GM12878 (cell line): ENCODE data around the gene CALR. TPM values are rescaled to one million over a fixed set of nuclear protein-coding genes. Genes with fewer than 3 reads are reported as not detected.
A peak's percentile ranks its signal among the peaks of the same experiment; 100 is the strongest.

Experiments
- E4F1 ChIP-seq: fragments of 450-650 bp; IDR thresholded peaks from 2 replicates; pipeline ENCODE4 v1.6.1; 2018; ENCODE audit warnings: borderline replicate concordance, mild to moderate bottlenecking; ENCODE audit not compliant: partially characterized antibody
- EGR1 ChIP-seq, 2 experiments: IDR thresholded peaks; 1 replicate in 1 of 2; 2 replicates in 1 of 2; pipeline ENCODE4 v1.6.1; 2011 to 2012; ENCODE audit warnings: low read depth in 2 of 2, low read length in 2 of 2, borderline replicate concordance in 1 of 2, mild to moderate bottlenecking in 1 of 2, moderate library complexity in 1 of 2
- MEF2B ChIP-seq: fragments of 450-650 bp; IDR thresholded peaks from 2 replicates; pipeline ENCODE4 v1.6.1; 2018; ENCODE audit warnings: mild to moderate bottlenecking, moderate library complexity; ENCODE audit not compliant: partially characterized antibody, poor library complexity, severe bottlenecking
- MYB ChIP-seq: fragments of 150-350 bp; IDR thresholded peaks from 2 replicates; pipeline ENCODE4 v1.6.1; 2014; ENCODE audit warnings: mild to moderate bottlenecking, low read depth, low read length, borderline replicate concordance
- NBN ChIP-seq: fragments of 450-650 bp; IDR thresholded peaks from 2 replicates; pipeline ENCODE4 v1.6.1; 2016
- NFIC ChIP-seq: IDR thresholded peaks from 2 replicates; pipeline ENCODE4 v1.6.1; 2012; ENCODE audit warnings: low read depth, mild to moderate bottlenecking, inconsistent platforms, low read length, moderate library complexity
- NFYB ChIP-seq: IDR thresholded peaks from 2 replicates; pipeline ENCODE4 v1.6.1; 2011; ENCODE audit warnings: low read depth, mild to moderate bottlenecking, low read length, improper control_type of control experiment, moderate library complexity; ENCODE audit not compliant: insufficient read depth
- RB1 ChIP-seq: fragments of 450-650 bp; formaldehyde crosslinking; IDR thresholded peaks from 2 replicates; pipeline ENCODE4 v1.6.1; 2017; ENCODE audit warnings: mild to moderate bottlenecking, borderline replicate concordance
- REST ChIP-seq: IDR thresholded peaks from 2 replicates; pipeline ENCODE4 v1.6.1; 2012; ENCODE audit warnings: mild to moderate bottlenecking, low read depth, low read length
- RFX5 ChIP-seq: IDR thresholded peaks from 2 replicates; pipeline ENCODE4 v1.6.1; 2011; ENCODE audit warnings: low read depth, low read length, improper control_type of control experiment
- SIN3A ChIP-seq: IDR thresholded peaks from 2 replicates; pipeline ENCODE4 v1.6.1; 2012; ENCODE audit warnings: low read depth, low read length, improper control_type of control experiment
- YY1 ChIP-seq: IDR thresholded peaks from 2 replicates; pipeline ENCODE4 v1.6.1; 2011; ENCODE audit warnings: low read depth, mild to moderate bottlenecking, low read length
- ZBTB4 ChIP-seq: fragments of 450-650 bp; formaldehyde crosslinking; IDR thresholded peaks from 2 replicates; pipeline ENCODE4 v1.4.0; 2022; ENCODE audit warnings: mild to moderate bottlenecking, moderate library complexity
- ZNF207 ChIP-seq: fragments of 450-650 bp; IDR thresholded peaks from 2 replicates; pipeline ENCODE4 v1.6.1; 2014; ENCODE audit warnings: antibody characterized with exemption, mild to moderate bottlenecking, borderline replicate concordance
- ZNF217 ChIP-seq: fragments of 450-650 bp; IDR thresholded peaks from 2 replicates; pipeline ENCODE4 v1.6.1; 2017; ENCODE audit warnings: antibody characterized with exemption, mild to moderate bottlenecking
- ZNF274 ChIP-seq: IDR thresholded peaks from one replicate; pipeline ENCODE4 v1.8.0; 2011; ENCODE audit not compliant: insufficient read length, insufficient read depth
- polyA plus RNA-seq, 11 experiments: library from polyadenylated mRNA; depleted of rRNA in 4 of 11; unstranded in 6 of 11; stranded (reverse) in 5 of 11; fragments of >200 nt; fragmentation: Nextera tagmentation in 4 of 11; fragmentation: Illumina TruSeq in 1 of 11; extraction: Ambion mirVana in 4 of 11; extraction: Trizol in 1 of 11; gene quantifications; 1 replicate in 1 of 11; 2 replicates in 10 of 11; pipeline versions ENCODE4 v1.2.1 to v1.2.3, GENCODE V29; 2011 to 2016; ENCODE audit warnings: inconsistent platforms in 2 of 11, missing spikeins in 2 of 11, low read depth in 1 of 11
- total RNA-seq, 4 experiments: library from RNA; depleted of rRNA in 3 of 4; stranded (reverse); fragments of >200 nt in 3 of 4; fragmentation: Illumina TruSeq in 1 of 4; extraction: Trizol in 1 of 4; gene quantifications; 2 replicates each; pipeline versions ENCODE4 v1.2.1 to v1.2.3, GENCODE V29; 2013 to 2021

CALR gene
- total and polyA plus RNA-seq, 10 of the 15 experiments (the other 5 are each of a cell fraction or from before 2014, with no cell fraction given): 202 to 1,451 (median 749) TPM

- no peak for TF ChIP-seq ZNF274
- peak; percentile 37 for TF ChIP-seq MEF2B
- no peak for TF ChIP-seq ZBTB4 (CRISPR knock-in tag)
- no peak for TF ChIP-seq ZNF217
- TF ChIP-seq NFYB: no peak
- TF ChIP-seq RFX5: no peak; the same call in 1 of the 2 replicates
- TF ChIP-seq EGR1 (IDR thresholded peaks at IDR 0.05; ENCODE audit: borderline replicate concordance in 1 of 2, low read depth in 2 of 2, low read length in 2 of 2): no peak
- no peak for TF ChIP-seq RB1
- peak; percentile 85 for TF ChIP-seq SIN3A
- TF ChIP-seq NFIC: no peak
- 0 out of 2 replicates have a peak, but pooled peaks have one; percentile 52 for TF ChIP-seq NBN
- no peak for TF ChIP-seq E4F1
- peak; percentile 36 for TF ChIP-seq REST
- TF ChIP-seq ZNF207: no peak; the same call in 1 of the 2 replicates
- no peak; the same call in 1 of the 2 replicates for TF ChIP-seq MYB
- TF ChIP-seq YY1: peak; percentile 100
Measured at GRCh38 chr19:12933287-12934072, 4.9 kb upstream of the CALR start, which contains the start of gene FARSA (continued).
